ENCODE data around the gene ZNF618.

The ZNF618 gene

DNA sequence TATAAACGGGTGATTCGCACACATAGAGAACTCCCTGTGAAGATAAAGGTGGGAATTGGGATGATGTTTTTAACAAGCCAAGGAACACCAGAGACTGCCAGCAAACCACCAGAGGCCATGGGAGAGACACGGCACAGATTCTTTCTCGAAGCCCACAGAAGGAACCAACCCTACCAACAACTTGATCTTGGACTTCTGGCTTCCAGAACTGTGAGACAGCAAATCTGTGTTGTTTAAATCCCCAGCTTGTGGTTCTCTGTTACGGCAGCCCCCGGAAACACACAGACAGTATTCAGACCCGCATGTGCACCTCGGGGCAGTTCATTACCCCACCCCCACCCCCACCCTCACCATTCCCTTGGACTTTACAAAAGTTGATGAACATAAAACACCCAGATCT lies 189.2 kb downstream of the ZNF618 start:
- H3K36me3 ChIP-seq, result no peaks in the 10 kb centered on the region
- TF ChIP-seq, protein P1, sequence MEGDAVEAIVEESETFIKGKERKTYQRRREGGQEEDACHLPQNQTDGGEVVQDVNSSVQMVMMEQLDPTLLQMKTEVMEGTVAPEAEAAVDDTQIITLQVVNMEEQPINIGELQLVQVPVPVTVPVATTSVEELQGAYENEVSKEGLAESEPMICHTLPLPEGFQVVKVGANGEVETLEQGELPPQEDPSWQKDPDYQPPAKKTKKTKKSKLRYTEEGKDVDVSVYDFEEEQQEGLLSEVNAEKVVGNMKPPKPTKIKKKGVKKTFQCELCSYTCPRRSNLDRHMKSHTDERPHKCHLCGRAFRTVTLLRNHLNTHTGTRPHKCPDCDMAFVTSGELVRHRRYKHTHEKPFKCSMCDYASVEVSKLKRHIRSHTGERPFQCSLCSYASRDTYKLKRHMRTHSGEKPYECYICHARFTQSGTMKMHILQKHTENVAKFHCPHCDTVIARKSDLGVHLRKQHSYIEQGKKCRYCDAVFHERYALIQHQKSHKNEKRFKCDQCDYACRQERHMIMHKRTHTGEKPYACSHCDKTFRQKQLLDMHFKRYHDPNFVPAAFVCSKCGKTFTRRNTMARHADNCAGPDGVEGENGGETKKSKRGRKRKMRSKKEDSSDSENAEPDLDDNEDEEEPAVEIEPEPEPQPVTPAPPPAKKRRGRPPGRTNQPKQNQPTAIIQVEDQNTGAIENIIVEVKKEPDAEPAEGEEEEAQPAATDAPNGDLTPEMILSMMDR (IDR thresholded peaks at IDR 0.05), result no peak
- intact Hi-C loops (cut with DNase I; ENCODE audit: low total_unique reads), result no loop called here
- H3K27ac ChIP-seq, result no peak overlapping the region
- no peaks in the 10 kb centered on the region for H3K9me3 ChIP-seq
- H3K27me3 ChIP-seq, result no peaks in the 10 kb centered on the region
- DNase-seq, result peak in 1 of 2 donors; percentile 16
- H3K4me3 ChIP-seq, result no peak overlapping the region
- peaks cover 0 to 7% (median 3%) of the 10 kb centered on the region in 4 donors for H3K4me1 ChIP-seq

DNA sequence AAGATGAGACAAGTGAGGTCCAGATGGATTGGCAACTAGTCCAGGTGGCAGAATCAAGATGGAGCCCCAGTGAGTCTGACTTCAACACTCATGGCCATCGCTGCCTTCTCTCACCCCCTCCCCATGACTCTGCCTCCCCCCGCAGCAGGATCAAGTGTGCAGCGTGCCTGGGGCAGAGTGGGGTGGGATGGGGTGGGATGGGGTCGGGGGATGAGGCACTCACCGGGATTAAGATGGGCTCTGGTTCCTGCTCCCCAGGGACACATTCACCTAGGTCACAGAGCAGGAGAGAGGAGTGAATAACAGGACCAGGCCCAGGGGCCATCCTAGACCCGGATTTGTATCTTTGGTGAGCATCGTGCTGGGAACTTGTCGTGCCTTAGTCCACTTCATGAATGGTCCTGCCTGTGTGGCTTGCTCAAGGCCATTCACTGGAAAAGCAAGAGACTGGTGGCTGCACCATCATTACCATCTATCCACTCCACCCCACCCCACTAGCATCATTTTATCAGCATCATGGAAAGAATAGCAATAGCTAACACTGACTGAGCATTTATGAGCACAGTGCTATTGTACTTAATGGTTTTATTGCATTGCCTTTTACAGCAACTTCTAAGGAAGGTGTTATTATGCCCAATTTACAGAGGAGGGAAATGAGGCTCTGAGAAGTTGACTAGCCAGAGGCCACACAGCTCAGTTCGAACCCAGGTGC lies 193.5 kb downstream of the ZNF618 start:
- H3K36me3 ChIP-seq, result no peaks in the 10 kb centered on the region
- TF ChIP-seq, protein P1 (IDR thresholded peaks at IDR 0.05), result no peak
- H3K4me3 ChIP-seq, result no peak overlapping the region
- H3K27ac ChIP-seq, result no peak overlapping the region
- no peaks in the 10 kb centered on the region for H3K9me3 ChIP-seq
- no peaks in the 10 kb centered on the region for H3K27me3 ChIP-seq
- peak in 1 of 2 donors; percentile 23 for DNase-seq
- intact Hi-C loops (cut with DNase I; ENCODE audit: low total_unique reads), result no loop called here
- H3K4me1 ChIP-seq, result peaks cover 0 to 24% (median 16%) of the 10 kb centered on the region in 4 donors

DNA sequence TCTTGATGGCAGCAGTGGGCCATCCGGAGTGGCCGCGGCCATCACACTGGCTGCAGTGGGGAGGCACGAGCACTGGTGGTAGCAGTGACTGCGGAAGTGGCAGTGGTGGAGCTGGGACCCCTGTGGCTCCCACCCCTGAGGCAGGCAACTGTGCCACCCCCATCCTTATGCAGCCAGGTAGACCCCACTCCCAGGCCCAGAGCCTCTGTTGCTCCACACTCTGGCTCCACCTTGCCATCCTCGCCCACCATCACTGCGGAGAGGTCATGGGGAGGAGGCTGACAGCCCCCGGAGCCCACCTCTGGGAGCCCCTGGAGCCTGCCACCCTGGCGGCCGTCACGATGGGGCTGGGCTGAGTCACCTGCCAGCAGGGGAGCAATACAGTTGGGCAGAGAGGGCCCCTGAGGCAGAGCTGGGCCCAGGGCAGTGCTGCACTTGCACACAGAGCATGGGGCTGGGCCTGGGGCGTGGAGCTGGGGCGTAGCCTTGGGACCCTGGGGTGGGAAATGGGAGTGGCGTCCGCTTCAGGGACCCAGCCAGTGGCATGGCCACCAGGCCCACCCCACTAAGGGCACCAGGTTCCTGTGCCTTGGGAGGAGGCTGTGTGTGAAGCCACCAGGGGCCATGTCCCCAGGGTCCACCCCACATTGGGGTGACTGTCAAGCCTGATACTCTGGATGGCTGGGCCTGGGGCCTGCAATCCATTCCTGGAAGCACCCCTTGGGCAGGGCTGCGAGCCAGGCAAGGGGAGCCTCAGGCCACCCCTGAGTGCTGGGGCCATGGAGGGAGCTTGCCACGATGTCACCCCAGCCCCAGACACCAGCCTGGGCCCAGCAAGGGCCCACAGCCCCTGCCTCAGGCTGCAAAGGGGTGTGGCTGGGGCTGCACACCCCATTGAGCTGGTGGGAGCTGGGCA lies 194.3 kb downstream of the ZNF618 start:
- Histone ChIP-seq H3K9me3 (no peaks in the 10 kb centered on the region), H3K4me3 (no peak overlapping the region), H3K36me3 (no peaks in the 10 kb centered on the region), H3K27ac (no peak overlapping the region), H3K27me3 (no peaks in the 10 kb centered on the region), H3K4me1 (peaks cover 0 to 24% (median 16%) of the 10 kb centered on the region in 4 donors)
- DNase-seq, result peak in 1 of 2 donors; percentile 58
- intact Hi-C loops (cut with DNase I; ENCODE audit: low total_unique reads), result no loop called here
- TF ChIP-seq, protein P1 (IDR thresholded peaks at IDR 0.05), result no peak

DNA sequence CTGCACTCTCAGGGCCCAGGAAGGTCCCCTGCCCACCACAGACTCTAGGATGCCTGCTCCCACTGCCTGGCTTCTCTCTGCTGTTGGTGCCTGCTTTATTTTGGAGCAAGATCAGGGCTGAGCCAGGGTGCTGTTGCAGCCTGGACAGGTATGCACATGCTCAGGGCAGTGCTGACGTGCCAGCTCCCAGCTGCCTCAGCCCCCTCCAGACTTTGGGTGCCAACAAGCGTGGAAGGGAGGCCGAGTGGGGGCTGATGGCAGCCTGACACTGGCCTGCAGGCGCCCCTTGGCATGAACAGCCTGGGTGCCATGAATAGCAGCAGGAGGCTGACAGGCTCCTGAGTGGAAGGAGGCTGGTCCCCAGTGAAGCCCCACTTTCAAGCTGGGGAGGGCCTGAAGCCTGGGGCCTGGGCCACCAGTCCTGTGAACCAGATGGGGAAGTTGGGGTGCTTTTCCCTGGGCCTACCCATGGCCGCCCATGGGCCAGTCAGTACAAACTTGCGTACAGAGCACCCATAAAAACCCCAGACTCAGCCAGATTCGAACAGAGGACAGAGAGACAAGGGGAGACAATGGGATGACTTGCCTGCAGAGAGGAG lies 195.2 kb downstream of the ZNF618 start:
- H3K4me1 ChIP-seq, result peaks cover 0 to 24% (median 16%) of the 10 kb centered on the region in 4 donors
- no peak overlapping the region for H3K4me3 ChIP-seq
- intact Hi-C loops (cut with DNase I; ENCODE audit: low total_unique reads), result no loop called here
- no peak overlapping the region for H3K27ac ChIP-seq
- TF ChIP-seq, protein P1 (IDR thresholded peaks at IDR 0.05), result no peak
- no peaks in the 10 kb centered on the region for H3K9me3 ChIP-seq
- no peaks in the 10 kb centered on the region for H3K36me3 ChIP-seq
- H3K27me3 ChIP-seq, result no peaks in the 10 kb centered on the region
- DNase-seq, result peak in 1 of 2 donors; percentile 59

DNA sequence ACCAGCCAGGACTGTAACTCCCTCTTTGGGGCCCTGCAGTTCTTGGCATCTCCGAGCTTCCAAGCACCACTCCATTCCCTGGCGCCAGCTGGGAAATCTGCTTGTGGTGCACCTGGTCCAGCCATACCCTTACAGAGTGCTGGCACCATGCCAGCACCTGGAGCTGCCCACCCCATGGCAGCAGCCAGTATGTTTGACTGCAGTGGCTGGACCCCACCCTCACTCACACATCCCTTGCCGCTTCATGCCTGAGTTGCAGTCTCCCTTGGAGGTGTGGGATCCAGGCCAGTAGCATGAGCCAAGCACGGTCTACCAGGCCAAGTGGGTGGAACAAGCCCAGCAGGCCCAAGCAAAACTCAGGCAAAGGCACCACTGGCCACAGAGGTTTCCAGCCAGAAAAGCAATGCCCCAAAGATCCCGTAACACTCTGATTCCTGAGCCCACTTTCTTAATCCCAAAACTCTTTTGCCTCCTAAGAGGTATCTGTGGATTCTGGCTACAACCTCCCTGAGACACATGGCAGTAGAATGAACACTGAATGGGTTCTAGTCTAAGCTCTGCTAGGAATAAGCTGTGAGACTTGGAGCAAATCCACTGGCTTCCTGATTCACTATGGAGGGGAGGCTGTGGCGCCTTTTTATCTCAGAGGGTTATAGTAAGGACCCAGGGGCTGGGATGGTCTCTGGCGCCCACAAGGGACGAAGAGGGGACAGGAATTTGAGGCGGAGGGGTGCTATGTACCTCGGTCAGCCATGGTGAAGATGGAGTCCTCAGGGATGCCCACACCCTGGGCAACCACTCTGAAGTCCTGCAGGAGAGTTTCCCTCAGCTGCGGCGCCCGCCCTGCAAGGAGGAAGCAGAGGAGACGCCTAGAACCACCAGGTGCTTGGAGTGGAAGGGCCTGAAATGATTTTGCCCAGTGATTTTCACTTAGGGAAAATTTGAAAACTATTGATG lies 196.4 kb downstream of the ZNF618 start:
- peaks cover 0 to 24% (median 16%) of the 10 kb centered on the region in 4 donors for H3K4me1 ChIP-seq

More for the DNA sequence above, 196.4 kb downstream of the ZNF618 start:
- H3K36me3 ChIP-seq, result no peaks in the 10 kb centered on the region
- H3K9me3 ChIP-seq, result no peaks in the 10 kb centered on the region
- peak overlapping the region; percentile 52 to 74 for H3K27ac ChIP-seq
- H3K27me3 ChIP-seq, result no peaks in the 10 kb centered on the region
- TF ChIP-seq, protein P1 (IDR thresholded peaks at IDR 0.05), result no peak
- no peak overlapping the region for H3K4me3 ChIP-seq
- intact Hi-C loops (cut with DNase I; ENCODE audit: low total_unique reads), result no loop called here
- DNase-seq, result peak; percentile 70 to 91

Measured in tibial artery (tissue), 4 donors.